Hematopoietic multipotent progenitor cell (in vitro differentiated cells): ENCODE results near the gene KRT36. TPM values are rescaled to one million over a fixed set of nuclear protein-coding genes. Genes with fewer than 3 reads are reported as not detected.

Experiments used
- DNase-seq, 3 donors: peaks; one replicate each; pipeline ENCODE4 v3.0.0-alpha.2; 2011 to 2015; ENCODE audit warnings: low read depth in 2 of 3, low spot score in 2 of 3
- total RNA-seq: library from RNA; depleted of rRNA; stranded (reverse); fragments of >200 nt; gene quantifications from one replicate; pipeline ENCODE4 v1.2.3, GENCODE V29; 2012

The KRT36 gene
- total RNA-seq, 1 donor, result not detected

- DNase-seq, result no peak
Observed at GRCh38 chr17:41504246-41504977, 14.7 kb upstream of the KRT36 start.

GRCh38 chr17:41503202-41503601 is 13.5 kb upstream of the KRT36 start:
- DNase-seq, result no peak

- DNase-seq, result peak in 1 of 3 donors; percentile 13
Observed at GRCh38 chr17:41500131-41500911, 10.6 kb upstream of the KRT36 start.

GRCh38 chr17:41499714-41500113 is 10.0 kb upstream of the KRT36 start:
- no peak for DNase-seq

- no peak for DNase-seq
Observed at GRCh38 chr17:41498276-41498675, 8.6 kb upstream of the KRT36 start.

GRCh38 chr17:41496803-41497484 is 7.2 kb upstream of the KRT36 start:
- DNase-seq, result peak in 2 of 3 donors; percentile 78 to 85

- no peak for DNase-seq
Observed at GRCh38 chr17:41494524-41494923, 4.8 kb upstream of the KRT36 start.

GRCh38 chr17:41492771-41493170 is 3.1 kb upstream of the KRT36 start:
- DNase-seq, result no peak

- no peak for DNase-seq
Observed at GRCh38 chr17:41492351-41492750, 2.6 kb upstream of the KRT36 start.

- no peak for DNase-seq
Observed at GRCh38 chr17:41491476-41491875, 1.8 kb upstream of the KRT36 start.

- no peak for DNase-seq
Observed at GRCh38 chr17:41490000-41490990, 585 bp upstream of the KRT36 start.

GRCh38 chr17:41486809-41487530 is 2.7 kb downstream of the KRT36 start:
- DNase-seq, result peak in 2 of 3 donors; percentile 14 to 39

- no peak for DNase-seq
Observed at GRCh38 chr17:41486316-41486715, 3.4 kb downstream of the KRT36 start.

GRCh38 chr17:41484920-41485904 is 4.5 kb downstream of the KRT36 start:
- no peak for DNase-seq

- no peak for DNase-seq
Observed at GRCh38 chr17:41483991-41484826, 5.5 kb downstream of the KRT36 start.

- DNase-seq, result no peak
Observed at GRCh38 chr17:41483531-41483930, 6.2 kb downstream of the KRT36 start.

- no peak for DNase-seq
Observed at GRCh38 chr17:41481036-41481435, 8.7 kb downstream of the KRT36 start, which contains the start of gene KRT35. TSS of gene KRT35 (minus strand) at chr17:41481151. CDS start at chr17:41481097, 54 bp downstream.
